Posterior vena cava (tissue), 2 donors: ENCODE results near the gene SLC41A1. TPM values are rescaled to one million over a fixed set of nuclear protein-coding genes. Genes with fewer than 3 reads are reported as not detected.
"Not testable (repeated sequence)": the region's sequence is repeated elsewhere in the genome, so short reads cannot be mapped to it uniquely, and the experiment has no call there.

Experiments used
- DNase-seq: peaks from one replicate; pipeline ENCODE4 v3.0.0-alpha.2; 2020; ENCODE audit warnings: low spot score
- intact Hi-C, 2 donors: fragments of 100-400 bp; cut with DNase I; formaldehyde crosslinking; loops; one replicate each; pipeline versions ENCODE4 v1.14.1 to v1.14.2; 2022 to 2023
- long read RNA-seq, 2 donors: library from polyadenylated mRNA; unstranded; transcript quantifications; one replicate each; pipeline ENCODE4 v2.0.0, GENCODE V29; 2020 to 2021
- total RNA-seq, 2 donors: library from RNA; stranded (reverse); fragmentation: NEBNext Ultra II Directional; extraction: Animal tissue kit (Norgen Biotek cat#: 25700); gene quantifications; one replicate each; pipeline ENCODE4 v1.2.1, GENCODE V29; 2021
- donor health status: DM: yes; HTN: yes; CAD: no.
- donor health status: DM: yes; HTN: yes; CAD: no.

The SLC41A1 gene
- total RNA-seq = 10 to 100 TPM; 20.7 to 27.8 TPM
- long read RNA-seq, donor 1, full-length matches to known transcripts = 2 of 7 reads
- long read RNA-seq, donor 1, partial matches to known transcripts = 1 of 7 reads
- long read RNA-seq, donor 1, other reads (novel, unspliced or antisense) = 4 of 7 reads
- long read RNA-seq, donor 2, partial matches to known transcripts = 2 of 6 reads
- long read RNA-seq, donor 2, other reads (novel, unspliced or antisense) = 4 of 6 reads

- intact Hi-C loops = no loop called here
- peak; percentile 96 for DNase-seq
These were observed at the start of gene SLC41A1 for GRCh38 chr1:205812878-205813754. Gene SLC41A1, minus strand, starts transcription at chr1:205813198. Its CDS starts 2,757 bp downstream, at chr1:205810441.

- intact Hi-C loops = no loop called here
- DNase-seq = no peak
These were observed 48.5 kb upstream of the SLC41A1 start for GRCh38 chr1:205861540-205861939.

GRCh38 chr1:205858141-205858961, 45.4 kb upstream of the SLC41A1 start:
- no peak for DNase-seq
- intact Hi-C loops = no loop called here

GRCh38 chr1:205857501-205857900, 44.5 kb upstream of the SLC41A1 start:
- intact Hi-C loops, DNase-seq: not testable (repeated sequence)

GRCh38 chr1:205856433-205856832, 43.4 kb upstream of the SLC41A1 start:
- intact Hi-C loops = no loop called here
- no peak for DNase-seq

GRCh38 chr1:205852969-205853368, 40.0 kb upstream of the SLC41A1 start:
- DNase-seq = no peak
- intact Hi-C loops = no loop called here

GRCh38 chr1:205851993-205852392, 39.0 kb upstream of the SLC41A1 start:
- DNase-seq = no peak
- intact Hi-C loops = no loop called here

- intact Hi-C loops = no loop called here
- DNase-seq = peak; percentile 82
These were observed 36.8 kb upstream of the SLC41A1 start, which contains the start of gene PM20D1 for GRCh38 chr1:205849619-205850355. Gene PM20D1, minus strand, starts transcription at chr1:205850132. Its CDS starts 60 bp downstream, at chr1:205850072.

GRCh38 chr1:205843036-205843859, 30.2 kb upstream of the SLC41A1 start:
- DNase-seq = no peak
- intact Hi-C loops = no loop called here

GRCh38 chr1:205842229-205842628, 29.2 kb upstream of the SLC41A1 start:
- intact Hi-C loops = no loop called here
- DNase-seq = no peak

- intact Hi-C loops = no loop called here
- no peak for DNase-seq
These were observed 27.3 kb upstream of the SLC41A1 start for GRCh38 chr1:205840146-205840923.

- intact Hi-C loops = no loop called here
- DNase-seq = no peak
These were observed 24.5 kb upstream of the SLC41A1 start for GRCh38 chr1:205837382-205837970.

- no peak for DNase-seq
- intact Hi-C loops = no loop called here
These were observed 21.8 kb upstream of the SLC41A1 start for GRCh38 chr1:205834751-205835150.

- intact Hi-C loops = no loop called here
- DNase-seq = no peak
These were observed 19.3 kb upstream of the SLC41A1 start for GRCh38 chr1:205832326-205832751.

GRCh38 chr1:205827623-205828022, 14.6 kb upstream of the SLC41A1 start:
- intact Hi-C loops = no loop called here
- DNase-seq = no peak

GRCh38 chr1:205826995-205827394, 14.0 kb upstream of the SLC41A1 start:
- intact Hi-C loops = no loop called here
- DNase-seq = no peak
